Measurements from ENCODE around the gene ITGA2. TPM values are rescaled to one million over a fixed set of nuclear protein-coding genes. Genes with fewer than 3 reads are reported as not detected.

Gene ITGA2
- total and polyA plus RNA-seq, 2 of the 8 experiments (the other 6 are each of a cell fraction or from before 2014, with no cell fraction given), result 1.4 to 7.7 TPM

- Histone ChIP-seq H4K91ac (replicated peaks; ENCODE audit: insufficient read length, low read length) (no peak overlapping the region), H3K9ac (replicated peaks in 1 of 4; ENCODE audit: extremely low read depth in 1 of 4, low read depth in 3 of 4, low read length in 3 of 4) (no peak overlapping the region), H3K36me3 (ENCODE audit: control insufficient read depth in 2 of 4, insufficient read depth in 4 of 4, low read length in 3 of 4) (peaks cover 0 to 3% (median 0%) of the 10 kb centered on the region in 4 experiments; a peak in 2 of 8 replicates), H3K4me2 (ENCODE audit: insufficient read depth in 1 of 2, low read depth in 2 of 2, low read length in 2 of 2) (no peak overlapping the region), H3K4me1 (replicated peaks in 1 of 4; ENCODE audit: control insufficient read depth in 3 of 4, insufficient read depth in 4 of 4, low read length in 3 of 4) (no peaks in the 10 kb centered on the region), H2BK120ac (replicated peaks; ENCODE audit: low read depth, low read length) (no peak overlapping the region), H3K23ac (ENCODE audit: insufficient read length) (no peak overlapping the region), H3K9me3 (ENCODE audit: insufficient read depth in 2 of 2, low read depth in 1 of 2, low read length in 1 of 2) (no peaks in the 10 kb centered on the region), H3K23me2 (ENCODE audit: low read depth, low read length) (no peaks in the 10 kb centered on the region), H3K4me3 (ENCODE audit: extremely low read depth in 1 of 4, insufficient read depth in 2 of 4, low read depth in 3 of 4, low read length in 4 of 4) (no peak overlapping the region), H3K27ac (ENCODE audit: low read depth, low read length) (no peak overlapping the region), H4K8ac (ENCODE audit: extremely low read depth, insufficient read depth, low read length) (no peak overlapping the region), H2BK20ac (ENCODE audit: low read length) (no peak overlapping the region), H3K4ac (replicated peaks; ENCODE audit: insufficient read length, low read depth, low read length) (no peak overlapping the region), H2AK5ac (ENCODE audit: low read depth, low read length) (no peak overlapping the region), H2BK15ac (ENCODE audit: low read length) (no peak overlapping the region), H4K5ac (ENCODE audit: insufficient read length, low read depth, low read length) (no peak overlapping the region), H3K79me1 (ENCODE audit: low read depth, low read length) (no peaks in the 10 kb centered on the region), H2AFZ (ENCODE audit: low read length) (no peak overlapping the region), H4K20me1 (replicated peaks in 1 of 2; ENCODE audit: control insufficient read depth in 1 of 2, insufficient read depth in 2 of 2, low read length in 2 of 2) (no peaks in the 10 kb centered on the region), H3K79me2 (ENCODE audit: control insufficient read depth in 1 of 2, insufficient read depth in 2 of 2, low read length in 2 of 2) (no peaks in the 10 kb centered on the region), H2BK5ac (ENCODE audit: low read depth, low read length) (no peak overlapping the region), H3K27me3 (replicated peaks in 1 of 4; ENCODE audit: control insufficient read depth in 3 of 4, extremely low read depth in 1 of 4, insufficient read depth in 3 of 4, low read length in 3 of 4) (no peaks in the 10 kb centered on the region), H3K18ac (ENCODE audit: extremely low read depth, low read length) (no peak overlapping the region), H3K14ac (ENCODE audit: insufficient read length) (no peak overlapping the region), H3K56ac (replicated peaks; ENCODE audit: insufficient read length, low read depth, low read length) (no peak overlapping the region), H2BK12ac (ENCODE audit: low read depth, low read length) (no peak overlapping the region)
- DNase-seq (ENCODE audit: low read depth in 1 of 2, low spot score in 2 of 2) (no peak), FAIRE-seq (no peak)
- TF ChIP-seq SP2 (IDR thresholded peaks at IDR 0.05; ENCODE audit: low read length), result no peak
- no peak for TF ChIP-seq RAD21 (IDR thresholded peaks at IDR 0.05 in 1 of 2, conservative IDR thresholded peaks at IDR 0.05 in 1 of 2; ENCODE audit: low read depth in 2 of 2, low read length in 2 of 2)
- no peak for TF ChIP-seq ASH2L (IDR thresholded peaks at IDR 0.05; ENCODE audit: low read length)
- no peak for TF ChIP-seq TAF1 (IDR thresholded peaks at IDR 0.05; ENCODE audit: low read depth, low read length)
- TF ChIP-seq KDM5A (IDR thresholded peaks at IDR 0.05; ENCODE audit: low read length), result no peak
- no peak for TF ChIP-seq POLR2A (IDR thresholded peaks at IDR 0.05; ENCODE audit: control extremely low read depth in 1 of 2, low read depth in 2 of 2, low read length in 2 of 2)
- TF ChIP-seq EP300 (IDR thresholded peaks at IDR 0.05; ENCODE audit: borderline replicate concordance in 1 of 2, low read depth in 2 of 2, low read length in 2 of 2), result no peak
- no peak for TF ChIP-seq ATF3 (IDR thresholded peaks at IDR 0.05; ENCODE audit: insufficient read depth, low read depth, low read length)
- TF ChIP-seq RFX5 (IDR thresholded peaks at IDR 0.05; ENCODE audit: borderline replicate concordance, low read depth, low read length), result no peak
- TF ChIP-seq JUN (IDR thresholded peaks at IDR 0.05; ENCODE audit: low read depth, low read length), result no peak
- POLR2A ChIA-PET (ENCODE audit: partially characterized antibody), result no interaction called here
- CTCF ChIA-PET (ENCODE audit: partially characterized antibody), result interaction anchor here (0.7 to 3.8 kb wide), 17 partner anchors 8 to 404 kb away, joined by 3 to 72 read pairs (median 4); partner anchors contain the start of gene MOCS2
- WGBS, 2 experiments (ENCODE audit: extremely low coverage in 1 of 2, insufficient coverage in 1 of 2, insufficient read length in 1 of 2, insufficient replicate concordance in 2 of 2, low coverage in 1 of 2, low lambda C conversion rate in 2 of 2, missing lambda C conversion rate in 1 of 2), result 81% methylated on average over 7 of the region's 7 CpGs; no CpG with 5 or more reads in 1 of the 2 experiments
Measured at GRCh38 chr5:53095217-53095616, 106.1 kb downstream of the ITGA2 start.

Data from H1 (cell line).